A549 (cell line): Measurements from ENCODE around the gene BLID. TPM values are rescaled to one million over a fixed set of nuclear protein-coding genes. Genes with fewer than 3 reads are reported as not detected.

Source experiments
- ATAC-seq, 2 experiments: fragments of 200-7000 bp in 1 of 2; fragments of >200 bp in 1 of 2; cut with Nextera tagmentation in 1 of 2; cut with Tn5 transposase in 1 of 2; 3 replicates each; pipeline versions ENCODE4 v1.8.0 to v1.9.1; 2018 to 2020; ENCODE audit warnings: mild to moderate bottlenecking in 1 of 2, moderate library complexity in 1 of 2
- CTCF ChIA-PET: fragments of 300-600 bp; sonication (Branson Sonifier 250); formaldehyde crosslinking; extraction: SDS; loops from one replicate; lab custom pipeline; 2021; ENCODE audit warnings: antibody characterized with exemption, inconsistent platforms; lab: Yijun Ruan, JAX
- POLR2A ChIA-PET: fragments of 350-600 bp; formaldehyde crosslinking; extraction: SDS; loops from one replicate; lab custom pipeline; 2021; ENCODE audit warnings: antibody characterized with exemption, inconsistent platforms; lab: Yijun Ruan, JAX
- DNase-seq, 2 experiments: peaks; one replicate each; pipeline versions ENCODE4 v3.0.0 to v3.0.0-alpha.2; 2011 to 2016; ENCODE audit warnings: low read depth in 1 of 2, low spot score in 1 of 2
- FAIRE-seq: peaks from 2 replicates; lab custom pipeline; 2011; peaks lifted over from hg19 to GRCh38; lab: Jason Lieb, UNC
- H3K27ac ChIP-seq, 2 experiments: fragments of >200 bp; sonication (Bioruptor Twin); formaldehyde crosslinking; 3 replicates each; pipeline ENCODE4 v1.5.1; 2016 to 2017
- H3K4me1 ChIP-seq: fragments of >200 bp; sonication (Bioruptor Twin); formaldehyde crosslinking; 3 replicates; pipeline ENCODE4 v1.6.1; 2016
- H3K4me2 ChIP-seq: fragments of >200 bp; sonication (Bioruptor Twin); formaldehyde crosslinking; 3 replicates; pipeline ENCODE4 v1.6.1; 2016
- H3K4me3 ChIP-seq: fragments of >200 bp; sonication (Bioruptor Twin); formaldehyde crosslinking; 3 replicates; pipeline ENCODE4 v1.5.1; 2016
- H3K9me3 ChIP-seq: fragments of >200 bp; sonication (Bioruptor Twin); formaldehyde crosslinking; 3 replicates; pipeline ENCODE4 v1.6.1; 2016
- BHLHE40 ChIP-seq: IDR thresholded peaks from 2 replicates; pipeline ENCODE4 v1.6.1; 2012; ENCODE audit warnings: low read depth, low read length, inconsistent platforms
- CBX2 ChIP-seq: fragments of 200-600 bp; sonication (generic); IDR thresholded peaks from 2 replicates; pipeline ENCODE4 v1.6.1; 2016; ENCODE audit warnings: low read depth, mild to moderate bottlenecking, borderline replicate concordance
- CEBPB ChIP-seq, 2 experiments: fragments of >200 bp in 1 of 2; sonication (Bioruptor Twin) in 1 of 2; formaldehyde crosslinking in 1 of 2; IDR thresholded peaks; 2 replicates each; pipeline ENCODE4 v1.6.1; 2012 to 2016
- CTCF ChIP-seq: fragments of >200 bp; sonication (Bioruptor Twin); formaldehyde crosslinking; IDR thresholded peaks from 3 replicates; pipeline ENCODE4 v1.5.1; 2016
- EHMT2 ChIP-seq: fragments of 200-600 bp; sonication (generic); IDR thresholded peaks from 2 replicates; pipeline ENCODE4 v1.6.1; 2016; ENCODE audit warnings: antibody characterized with exemption, low read depth, mild to moderate bottlenecking, moderate library complexity
- FOSB ChIP-seq: fragments of 250-450 bp; sonication (Bioruptor Pico); IDR thresholded peaks from 2 replicates; pipeline ENCODE4 v1.5.0; 2020; ENCODE audit warnings: mild to moderate bottlenecking, moderate library complexity
- FOXS1 ChIP-seq: fragments of 250-450 bp; sonication (Bioruptor Pico); IDR thresholded peaks from 2 replicates; pipeline ENCODE4 v1.5.0; 2020; ENCODE audit warnings: mild to moderate bottlenecking, moderate library complexity
- HEYL ChIP-seq: fragments of 250-450 bp; sonication (Bioruptor Pico); IDR thresholded peaks from 2 replicates; pipeline ENCODE4 v1.8.0; 2021; ENCODE audit warnings: mild to moderate bottlenecking, moderate library complexity
- JUN ChIP-seq, 2 experiments: fragments of >200 bp; sonication (Bioruptor Twin); formaldehyde crosslinking; IDR thresholded peaks; 2 replicates in 1 of 2; 3 replicates in 1 of 2; pipeline ENCODE4 v1.6.1; 2016 to 2017
- JUNB ChIP-seq: fragments of >200 bp; sonication (Bioruptor Twin); formaldehyde crosslinking; IDR thresholded peaks from 2 replicates; pipeline ENCODE4 v1.6.1; 2016
- KDM5A ChIP-seq: fragments of 200-600 bp; sonication (generic); IDR thresholded peaks from 2 replicates; pipeline ENCODE4 v1.6.1; 2016; ENCODE audit warnings: antibody characterized with exemption, mild to moderate bottlenecking
- MYC ChIP-seq: IDR thresholded peaks from 2 replicates; pipeline ENCODE4 v1.6.1; 2012; ENCODE audit warnings: mild to moderate bottlenecking, inconsistent platforms, low read length, improper control_type of control experiment, borderline replicate concordance
- NFE2L2 ChIP-seq: fragments of 150-350 bp; conservative IDR thresholded peaks from 2 replicates; pipeline ENCODE4 v1.6.1; 2014; ENCODE audit warnings: low read length
- NPAS2 ChIP-seq: fragments of 250-450 bp; sonication (Bioruptor Pico); IDR thresholded peaks from 2 replicates; pipeline ENCODE4 v1.8.0; 2022; ENCODE audit warnings: mild to moderate bottlenecking, moderate library complexity, borderline replicate concordance
- NR3C1 ChIP-seq: fragments of >200 bp; sonication (Bioruptor Twin); formaldehyde crosslinking; IDR thresholded peaks from 3 replicates; pipeline ENCODE4 v1.6.1; 2017
- PBX3 ChIP-seq: IDR thresholded peaks from 2 replicates; pipeline ENCODE4 v1.6.1; 2012
- PHF8 ChIP-seq: fragments of 200-600 bp; sonication (generic); IDR thresholded peaks from 2 replicates; pipeline ENCODE4 v1.6.1; 2016; ENCODE audit warnings: low read depth, mild to moderate bottlenecking, antibody characterized with exemption, moderate library complexity, borderline replicate concordance
- RARB ChIP-seq: fragments of 250-450 bp; sonication (Bioruptor Pico); IDR thresholded peaks from 2 replicates; pipeline ENCODE4 v1.8.0; 2021; ENCODE audit warnings: mild to moderate bottlenecking, moderate library complexity
- RCOR1 ChIP-seq: fragments of 150-350 bp; IDR thresholded peaks from 2 replicates; pipeline ENCODE4 v1.6.1; 2014; ENCODE audit warnings: antibody characterized with exemption, low read length, low read depth
- TFCP2L1 ChIP-seq: fragments of 250-450 bp; sonication (Bioruptor Pico); IDR thresholded peaks from 2 replicates; pipeline ENCODE4 v1.5.0; 2021; ENCODE audit warnings: mild to moderate bottlenecking
- ZC3H11A ChIP-seq: fragments of 450-650 bp; IDR thresholded peaks from 2 replicates; pipeline ENCODE4 v1.6.1; 2014; ENCODE audit warnings: antibody characterized with exemption, mild to moderate bottlenecking
- ZNF302 ChIP-seq: fragments of 250-450 bp; sonication (Bioruptor Pico); IDR thresholded peaks from 2 replicates; pipeline ENCODE4 v1.9.0; 2021; ENCODE audit warnings: inconsistent platforms, mild to moderate bottlenecking, moderate library complexity
- WGBS: methylation state at CpG from one replicate; pipeline ENCODE4 v1.1.6; 2017; ENCODE audit errors: missing lambda C conversion rate; 5-methylcytosine and 5-hydroxymethylcytosine counted together
- polyA plus RNA-seq, 4 experiments: library from polyadenylated mRNA; depleted of rRNA in 3 of 4; stranded (reverse); fragments of >200 nt; fragmentation: RNase III in 1 of 4; extraction: RNeasy Plus Mini Kit Qiagen cat#74134 plus additional on column Dnase treatment in 1 of 4; gene quantifications; 2 replicates in 3 of 4; 3 replicates in 1 of 4; pipeline ENCODE4 v1.2.3, GENCODE V29; 2011 to 2017

The BLID gene
- polyA plus RNA-seq, 2 of the 4 experiments (the other 2 are of a cell fraction) = 0.14 TPM; not detected in 1

- Histone ChIP-seq H3K4me1 (no peaks in the 10 kb centered on the region), H3K9me3 (no peaks in the 10 kb centered on the region), H3K4me2 (no peak overlapping the region), H3K4me3 (no peak overlapping the region), H3K27ac (no peak overlapping the region)
- TF ChIP-seq FOXS1 (CRISPR knock-in tag) = no peak
- no peak for TF ChIP-seq TFCP2L1 (CRISPR knock-in tag)
- no peak for TF ChIP-seq JUNB
- ChIA-PET CTCF (no interaction called here), POLR2A (no interaction called here)
- DNase-seq (no peak), FAIRE-seq (no peak), ATAC-seq (no peak)
- WGBS = 83% methylated on average over 1 of the region's 1 CpG
These were observed 24.2 kb downstream of the BLID start for GRCh38 chr11:122091835-122092234.

GRCh38 chr11:122089111-122089510 lies 26.9 kb downstream of the BLID start:
- DNase-seq = no peak

GRCh38 chr11:122085712-122086111 lies 30.3 kb downstream of the BLID start:
- Histone ChIP-seq H3K9me3 (no peaks in the 10 kb centered on the region), H3K4me3 (no peak overlapping the region), H3K27ac (no peak overlapping the region), H3K4me2 (no peak overlapping the region), H3K4me1 (no peaks in the 10 kb centered on the region)
- FAIRE-seq (no peak), ATAC-seq (no peak), DNase-seq (no peak)
- no peak for TF ChIP-seq NFE2L2
- no peak for TF ChIP-seq JUN (IDR thresholded peaks at IDR 0.05)
- TF ChIP-seq NPAS2 (CRISPR knock-in tag) = no peak
- TF ChIP-seq BHLHE40 = no peak
- no peak for TF ChIP-seq MYC
- no peak for TF ChIP-seq FOSB (CRISPR knock-in tag)
- ChIA-PET CTCF (no interaction called here), POLR2A (no interaction called here)
- 60% methylated on average over 3 of the region's 3 CpGs for WGBS

More at GRCh38 chr11:122089111-122089510, 26.9 kb downstream of the BLID start:
- ChIA-PET CTCF (interaction anchor here (1.2 kb wide), 1 partner anchor 19 kb away, joined by 3 read pairs; no protein-coding TSS in a partner anchor), POLR2A (no interaction called here)
- H3K4me2 ChIP-seq = no peak overlapping the region
- FAIRE-seq = no peak
- H3K9me3 ChIP-seq = no peaks in the 10 kb centered on the region
- ATAC-seq = no peak
- no peak for TF ChIP-seq RARB (CRISPR knock-in tag)
- no peak for TF ChIP-seq ZC3H11A
- TF ChIP-seq CEBPB (IDR thresholded peaks at IDR 0.05) = no peak
- no peak for TF ChIP-seq EHMT2
- TF ChIP-seq ZNF302 (CRISPR knock-in tag) = no peak
- TF ChIP-seq KDM5A = no peak
- no peak for TF ChIP-seq JUN (IDR thresholded peaks at IDR 0.05)
- no peak for TF ChIP-seq PBX3
- no peak for TF ChIP-seq HEYL
- no peak for TF ChIP-seq CTCF
- no peak for TF ChIP-seq PHF8
- no peak for TF ChIP-seq CBX2
- TF ChIP-seq RCOR1 = no peak
- TF ChIP-seq JUNB = no peak
- no peak for TF ChIP-seq NR3C1
- TF ChIP-seq NFE2L2 = no peak
- H3K27ac ChIP-seq = no peak overlapping the region
- no peaks in the 10 kb centered on the region for H3K4me1 ChIP-seq
- 67% methylated on average over 1 of the region's 1 CpG for WGBS
- no peak overlapping the region for H3K4me3 ChIP-seq
